HepG2 (cell line): ENCODE data around the gene ZMYND8. TPM values are rescaled to one million over a fixed set of nuclear protein-coding genes. Genes with fewer than 3 reads are reported as not detected.

Experiments
- AGO2 ChIP-seq: fragments of 200-400 bp; formaldehyde crosslinking; optimal IDR thresholded peaks from 2 replicates; pipeline ENCODE3; 2017; ENCODE audit warnings: mild to moderate bottlenecking, low read depth, low read length, moderate library complexity
- ATF7 ChIP-seq, 2 experiments: fragments of 450-650 bp in 1 of 2; sonication (generic) in 1 of 2; formaldehyde crosslinking in 1 of 2; IDR thresholded peaks; 2 replicates each; pipeline versions ENCODE4 v1.4.0 to v1.6.1; 2016 to 2020; ENCODE audit warnings: antibody characterized with exemption in 1 of 2, mild to moderate bottlenecking in 1 of 2, missing genetic modification reagents in 1 of 2
- CBX5 ChIP-seq: sonication (generic); formaldehyde crosslinking; IDR thresholded peaks from 2 replicates; pipeline ENCODE4 v1.4.0; 2020; ENCODE audit warnings: missing genetic modification reagents, borderline replicate concordance
- CEBPB ChIP-seq: IDR thresholded peaks from 2 replicates; pipeline ENCODE4 v1.6.1; 2011; ENCODE audit warnings: low read depth, low read length, improper control_type of control experiment, borderline replicate concordance
- ELF1 ChIP-seq: sonication (generic); formaldehyde crosslinking; IDR thresholded peaks from 2 replicates; pipeline ENCODE4 v1.4.0; 2020; ENCODE audit warnings: missing genetic modification reagents
- HCFC1 ChIP-seq: fragments of 150-350 bp; IDR thresholded peaks from 2 replicates; pipeline ENCODE4 v1.6.1; 2014; ENCODE audit warnings: low read depth, low read length
- HDAC1 ChIP-seq: sonication (generic); formaldehyde crosslinking; IDR thresholded peaks from 2 replicates; pipeline ENCODE4 v1.5.1; 2020; ENCODE audit warnings: mild to moderate bottlenecking, missing genetic modification reagents
- HOXA3 ChIP-seq: sonication (generic); formaldehyde crosslinking; IDR thresholded peaks from 2 replicates; pipeline ENCODE4 v1.5.0; 2020; ENCODE audit warnings: missing genetic modification reagents
- KAT2B ChIP-seq: fragments of 150-350 bp; IDR thresholded peaks from 2 replicates; pipeline ENCODE4 v1.6.1; 2014; ENCODE audit warnings: low read depth, low read length, borderline replicate concordance
- KDM4B ChIP-seq: sonication (generic); formaldehyde crosslinking; IDR thresholded peaks from 2 replicates; pipeline ENCODE4 v1.4.0; 2020; ENCODE audit warnings: missing genetic modification reagents
- KLF12 ChIP-seq: sonication (generic); formaldehyde crosslinking; IDR thresholded peaks from 2 replicates; pipeline ENCODE4 v1.4.0; 2020; ENCODE audit warnings: missing genetic modification reagents, borderline replicate concordance
- NPAS2 ChIP-seq: sonication (generic); formaldehyde crosslinking; IDR thresholded peaks from 2 replicates; pipeline ENCODE4 v1.8.0; 2022; ENCODE audit warnings: mild to moderate bottlenecking, missing genetic modification reagents, borderline replicate concordance
- POLR2AphosphoS5 ChIP-seq: IDR thresholded peaks from 2 replicates; pipeline ENCODE4 v1.6.1; 2012; ENCODE audit warnings: low read depth, low read length
- PTBP1 ChIP-seq: fragments of 200-400 bp; formaldehyde crosslinking; IDR thresholded peaks from 2 replicates; pipeline ENCODE4 v1.6.1; 2018; ENCODE audit warnings: low read length, low read depth; ENCODE audit not compliant: poor library complexity, severe bottlenecking
- SMARCE1 ChIP-seq: fragments of 450-650 bp; IDR thresholded peaks from 2 replicates; pipeline ENCODE4 v1.6.1; 2017; ENCODE audit warnings: borderline replicate concordance
- ZNF430 ChIP-seq: sonication (generic); formaldehyde crosslinking; IDR thresholded peaks from 2 replicates; pipeline ENCODE4 v1.9.0; 2021; ENCODE audit warnings: mild to moderate bottlenecking, missing genetic modification reagents
- ZNF460 ChIP-seq: sonication (generic); formaldehyde crosslinking; IDR thresholded peaks from 2 replicates; pipeline ENCODE4 v1.5.1; 2020; ENCODE audit warnings: missing genetic modification reagents, mild to moderate bottlenecking, borderline replicate concordance
- ZNF546 ChIP-seq: sonication (generic); formaldehyde crosslinking; conservative IDR thresholded peaks from 2 replicates; pipeline ENCODE4 v1.8.1; 2023; ENCODE audit warnings: mild to moderate bottlenecking, missing genetic modification reagents
- ZNF563 ChIP-seq: sonication (generic); formaldehyde crosslinking; IDR thresholded peaks from 2 replicates; pipeline ENCODE4 v1.8.0; 2022; ENCODE audit warnings: mild to moderate bottlenecking, moderate library complexity, missing genetic modification reagents
- polyA plus RNA-seq, 8 experiments: library from polyadenylated mRNA; depleted of rRNA in 3 of 8; stranded (reverse) in 7 of 8; unstranded in 1 of 8; fragments of >200 nt; fragmentation: Illumina TruSeq in 4 of 8; extraction: Trizol in 4 of 8; gene quantifications; 2 replicates each; pipeline versions ENCODE4 v1.2.1 to v1.2.3, GENCODE V29; 2011 to 2016; ENCODE audit warnings: low read depth in 4 of 8, missing spikeins in 1 of 8, mixed read lengths in 1 of 8; ENCODE audit not compliant: insufficient read depth in 1 of 8
- total RNA-seq, 5 experiments: library from RNA; depleted of rRNA; stranded (reverse); fragments of >200 nt; fragmentation: Illumina TruSeq; extraction: Trizol; gene quantifications; 2 replicates each; pipeline ENCODE4 v1.2.3, GENCODE V29; 2016; ENCODE audit warnings: low read depth in 1 of 5
- TF ChIP-seq, protein P1 (sequence below): fragments of 450-650 bp; IDR thresholded peaks from 2 replicates; pipeline ENCODE4 v1.6.1; 2017
- TF ChIP-seq, protein P2 (sequence below): sonication (generic); formaldehyde crosslinking; IDR thresholded peaks from 2 replicates; pipeline ENCODE4 v1.8.0; 2022; ENCODE audit warnings: missing genetic modification reagents, mild to moderate bottlenecking, inconsistent platforms, borderline replicate concordance
- TF ChIP-seq, protein P3 (sequence below), 2 experiments: fragments of 450-650 bp in 1 of 2; sonication (generic) in 1 of 2; formaldehyde crosslinking; IDR thresholded peaks; 2 replicates each; pipeline versions ENCODE4 v1.5.0 to v1.8.0; 2020 to 2022; ENCODE audit warnings: mild to moderate bottlenecking in 1 of 2, missing genetic modification reagents in 1 of 2
- TF ChIP-seq, protein P4 (sequence below): sonication (generic); formaldehyde crosslinking; IDR thresholded peaks from 2 replicates; pipeline ENCODE4 v1.9.0; 2021; ENCODE audit warnings: missing genetic modification reagents, borderline replicate concordance
- TF ChIP-seq, protein P5 (sequence below): sonication (generic); formaldehyde crosslinking; IDR thresholded peaks from 2 replicates; pipeline ENCODE4 v1.5.0; 2020; ENCODE audit warnings: missing genetic modification reagents

The ZMYND8 gene
- total and polyA plus RNA-seq, 2 of the 13 experiments (the other 11 are each of a cell fraction or from before 2014, with no cell fraction given) = 53.9 to 84.7 TPM

DNA sequence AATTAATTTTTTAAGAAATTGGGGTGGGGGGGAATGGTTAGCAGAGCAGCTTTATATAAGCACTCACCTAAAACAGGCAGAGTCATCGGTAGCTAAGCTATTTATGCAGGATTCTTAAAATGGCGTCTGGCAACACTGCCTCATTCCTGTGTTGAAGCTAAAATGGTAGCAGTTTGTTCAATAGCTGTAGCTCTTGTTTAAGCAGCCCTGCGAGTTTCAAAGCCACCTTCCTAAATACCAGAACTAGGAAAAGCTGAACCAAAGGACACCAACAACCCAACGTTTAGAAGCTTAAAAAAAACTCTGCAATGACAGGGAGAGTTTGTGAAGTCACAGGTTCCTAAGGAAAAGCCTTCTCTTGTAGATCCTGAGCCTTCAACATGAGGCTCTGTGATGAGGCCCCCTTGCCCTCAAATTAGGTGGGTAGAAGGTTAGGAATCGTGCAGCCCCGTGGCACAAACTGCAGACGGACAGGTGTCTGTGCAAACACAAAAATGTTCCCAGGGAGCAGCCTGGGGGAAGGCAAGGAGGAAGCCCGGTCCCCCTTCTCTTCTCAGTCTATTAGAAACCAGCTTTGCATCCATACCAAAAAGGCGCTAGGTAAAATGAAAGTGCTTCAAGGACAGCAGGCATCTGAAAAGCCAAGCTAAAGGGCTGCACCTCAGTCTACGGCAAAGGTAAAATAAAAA lies 4.7 kb downstream of the ZMYND8 start (continued):
- no peak for TF ChIP-seq NPAS2
- TF ChIP-seq HDAC1 (CRISPR knock-in tag) = 0 out of 2 replicates have a peak, but pooled peaks have one; percentile 9
- no peak for TF ChIP-seq HCFC1
- TF ChIP-seq PTBP1 = no peak
- no peak for TF ChIP-seq ZNF460
- peak; percentile 40 for TF ChIP-seq HOXA3 (CRISPR knock-in tag)
- TF ChIP-seq POLR2AphosphoS5 = peak; percentile 14; the same call in 1 of the 2 replicates
- no peak for TF ChIP-seq KLF12 (CRISPR knock-in tag)
- TF ChIP-seq, protein P1, sequence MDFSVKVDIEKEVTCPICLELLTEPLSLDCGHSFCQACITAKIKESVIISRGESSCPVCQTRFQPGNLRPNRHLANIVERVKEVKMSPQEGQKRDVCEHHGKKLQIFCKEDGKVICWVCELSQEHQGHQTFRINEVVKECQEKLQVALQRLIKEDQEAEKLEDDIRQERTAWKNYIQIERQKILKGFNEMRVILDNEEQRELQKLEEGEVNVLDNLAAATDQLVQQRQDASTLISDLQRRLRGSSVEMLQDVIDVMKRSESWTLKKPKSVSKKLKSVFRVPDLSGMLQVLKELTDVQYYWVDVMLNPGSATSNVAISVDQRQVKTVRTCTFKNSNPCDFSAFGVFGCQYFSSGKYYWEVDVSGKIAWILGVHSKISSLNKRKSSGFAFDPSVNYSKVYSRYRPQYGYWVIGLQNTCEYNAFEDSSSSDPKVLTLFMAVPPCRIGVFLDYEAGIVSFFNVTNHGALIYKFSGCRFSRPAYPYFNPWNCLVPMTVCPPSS = no peak
- no peak for TF ChIP-seq SMARCE1
- TF ChIP-seq, protein P2, sequence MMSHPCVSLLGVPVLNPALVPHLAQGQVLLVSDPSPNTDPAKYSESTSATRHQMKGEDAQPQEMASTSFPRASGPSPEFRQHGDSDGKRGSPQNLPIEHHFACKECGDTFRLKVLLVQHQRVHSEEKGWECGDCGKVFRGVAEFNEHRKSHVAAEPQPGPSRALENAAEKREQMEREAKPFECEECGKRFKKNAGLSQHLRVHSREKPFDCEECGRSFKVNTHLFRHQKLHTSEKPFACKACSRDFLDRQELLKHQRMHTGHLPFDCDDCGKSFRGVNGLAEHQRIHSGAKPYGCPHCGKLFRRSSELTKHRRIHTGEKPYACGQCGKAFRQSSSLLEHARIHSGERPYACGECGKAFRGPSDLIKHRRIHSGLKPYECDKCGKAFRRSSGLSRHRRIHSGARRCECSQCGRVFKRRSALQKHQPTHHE (CRISPR knock-in tag) = no peak
- no peak for TF ChIP-seq AGO2
- peak; percentile 52; the same call in 1 of the 2 replicates for TF ChIP-seq ZNF430 (CRISPR knock-in tag)
- TF ChIP-seq CEBPB = no peak
- 0 out of 2 replicates have a peak, but pooled peaks have one; percentile 3 for TF ChIP-seq ELF1 (CRISPR knock-in tag)
- TF ChIP-seq, protein P3, sequence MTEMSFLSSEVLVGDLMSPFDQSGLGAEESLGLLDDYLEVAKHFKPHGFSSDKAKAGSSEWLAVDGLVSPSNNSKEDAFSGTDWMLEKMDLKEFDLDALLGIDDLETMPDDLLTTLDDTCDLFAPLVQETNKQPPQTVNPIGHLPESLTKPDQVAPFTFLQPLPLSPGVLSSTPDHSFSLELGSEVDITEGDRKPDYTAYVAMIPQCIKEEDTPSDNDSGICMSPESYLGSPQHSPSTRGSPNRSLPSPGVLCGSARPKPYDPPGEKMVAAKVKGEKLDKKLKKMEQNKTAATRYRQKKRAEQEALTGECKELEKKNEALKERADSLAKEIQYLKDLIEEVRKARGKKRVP (CRISPR knock-in tag; IDR thresholded peaks at IDR 0.05) = no peak
- no peak for TF ChIP-seq ATF7 (IDR thresholded peaks at IDR 0.05)
- TF ChIP-seq ATF7 (CRISPR knock-in tag; IDR thresholded peaks at IDR 0.05) = no peak
- TF ChIP-seq, protein P4, sequence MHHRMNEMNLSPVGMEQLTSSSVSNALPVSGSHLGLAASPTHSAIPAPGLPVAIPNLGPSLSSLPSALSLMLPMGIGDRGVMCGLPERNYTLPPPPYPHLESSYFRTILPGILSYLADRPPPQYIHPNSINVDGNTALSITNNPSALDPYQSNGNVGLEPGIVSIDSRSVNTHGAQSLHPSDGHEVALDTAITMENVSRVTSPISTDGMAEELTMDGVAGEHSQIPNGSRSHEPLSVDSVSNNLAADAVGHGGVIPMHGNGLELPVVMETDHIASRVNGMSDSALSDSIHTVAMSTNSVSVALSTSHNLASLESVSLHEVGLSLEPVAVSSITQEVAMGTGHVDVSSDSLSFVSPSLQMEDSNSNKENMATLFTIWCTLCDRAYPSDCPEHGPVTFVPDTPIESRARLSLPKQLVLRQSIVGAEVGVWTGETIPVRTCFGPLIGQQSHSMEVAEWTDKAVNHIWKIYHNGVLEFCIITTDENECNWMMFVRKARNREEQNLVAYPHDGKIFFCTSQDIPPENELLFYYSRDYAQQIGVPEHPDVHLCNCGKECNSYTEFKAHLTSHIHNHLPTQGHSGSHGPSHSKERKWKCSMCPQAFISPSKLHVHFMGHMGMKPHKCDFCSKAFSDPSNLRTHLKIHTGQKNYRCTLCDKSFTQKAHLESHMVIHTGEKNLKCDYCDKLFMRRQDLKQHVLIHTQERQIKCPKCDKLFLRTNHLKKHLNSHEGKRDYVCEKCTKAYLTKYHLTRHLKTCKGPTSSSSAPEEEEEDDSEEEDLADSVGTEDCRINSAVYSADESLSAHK (CRISPR knock-in tag) = no peak
- no peak for TF ChIP-seq ZNF546
- TF ChIP-seq KAT2B = no peak
- TF ChIP-seq KDM4B (CRISPR knock-in tag) = no peak
- no peak for TF ChIP-seq ZNF563 (CRISPR knock-in tag)
- TF ChIP-seq, protein P5, sequence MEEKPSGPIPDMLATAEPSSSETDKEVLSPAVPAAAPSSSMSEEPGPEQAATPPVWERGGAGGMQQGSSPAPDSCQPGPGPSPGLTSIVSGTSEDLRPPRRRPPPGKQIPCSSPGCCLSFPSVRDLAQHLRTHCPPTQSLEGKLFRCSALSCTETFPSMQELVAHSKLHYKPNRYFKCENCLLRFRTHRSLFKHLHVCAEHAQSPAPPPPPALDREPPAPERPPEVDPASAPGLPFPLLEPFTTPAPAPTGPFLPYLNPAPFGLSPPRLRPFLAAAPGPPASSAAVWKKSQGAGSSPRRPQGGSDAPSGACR (CRISPR knock-in tag) = no peak
- TF ChIP-seq CBX5 (CRISPR knock-in tag) = no peak
